ENCODE measurements around the gene TMTC1. TPM values are rescaled to one million over a fixed set of nuclear protein-coding genes. Genes with fewer than 3 reads are reported as not detected.

TMTC1 gene
- total and polyA plus RNA-seq, 2 of the 8 experiments (the other 6 are each of a cell fraction or from before 2014, with no cell fraction given), result 15.4 to 20.8 TPM

GRCh38 chr12:29797565-29798355 lies 14.0 kb upstream of the TMTC1 start:
- Histone ChIP-seq H3K4me3 (ENCODE audit: extremely low read depth in 1 of 4, insufficient read depth in 2 of 4, low read depth in 3 of 4, low read length in 4 of 4) (no peak overlapping the region), H3K4me2 (ENCODE audit: insufficient read depth in 1 of 2, low read depth in 2 of 2, low read length in 2 of 2) (no peak overlapping the region), H3K23me2 (ENCODE audit: low read depth, low read length) (no peaks in the 10 kb centered on the region; the same call in 1 of the 2 replicates), H3K4ac (replicated peaks; ENCODE audit: insufficient read length, low read depth, low read length) (no peak overlapping the region), H4K20me1 (replicated peaks in 1 of 2; ENCODE audit: control insufficient read depth in 1 of 2, insufficient read depth in 2 of 2, low read length in 2 of 2) (no peaks in the 10 kb centered on the region), H3K9me3 (ENCODE audit: insufficient read depth in 2 of 2, low read depth in 1 of 2, low read length in 1 of 2) (peaks cover 16 to 19% of the 10 kb centered on the region in 2 experiments), H3K36me3 (ENCODE audit: control insufficient read depth in 2 of 4, insufficient read depth in 4 of 4, low read length in 3 of 4) (peaks cover 0 to 4% (median 0%) of the 10 kb centered on the region in 4 experiments; a peak in 2 of 8 replicates), H2BK5ac (ENCODE audit: low read depth, low read length) (no peak overlapping the region), H2BK20ac (ENCODE audit: low read length) (no peak overlapping the region), H2AFZ (ENCODE audit: low read length) (0 out of 2 replicates have a peak overlapping the region, but pooled peaks have one; percentile 10), H3K79me2 (ENCODE audit: control insufficient read depth in 1 of 2, insufficient read depth in 2 of 2, low read length in 2 of 2) (no peaks in the 10 kb centered on the region; a peak in 1 of 4 replicates), H2BK15ac (ENCODE audit: low read length) (no peak overlapping the region), H2BK120ac (replicated peaks; ENCODE audit: low read depth, low read length) (no peak overlapping the region), H3K18ac (ENCODE audit: extremely low read depth, low read length) (no peak overlapping the region), H4K8ac (ENCODE audit: extremely low read depth, insufficient read depth, low read length) (no peak overlapping the region), H3K4me1 (replicated peaks in 1 of 4; ENCODE audit: control insufficient read depth in 3 of 4, insufficient read depth in 4 of 4, low read length in 3 of 4) (peaks cover 0 to 12% (median 4%) of the 10 kb centered on the region in 4 experiments; a peak in 3 of 7 replicates), H4K91ac (replicated peaks; ENCODE audit: insufficient read length, low read length) (no peak overlapping the region), H3K27ac (ENCODE audit: low read depth, low read length) (no peak overlapping the region), H3K14ac (ENCODE audit: insufficient read length) (no peak overlapping the region), H2AK5ac (ENCODE audit: low read depth, low read length) (no peak overlapping the region), H3K27me3 (replicated peaks in 1 of 4; ENCODE audit: control insufficient read depth in 3 of 4, extremely low read depth in 1 of 4, insufficient read depth in 3 of 4, low read length in 3 of 4) (no peaks in the 10 kb centered on the region), H3K56ac (replicated peaks; ENCODE audit: insufficient read length, low read depth, low read length) (no peak overlapping the region), H2BK12ac (ENCODE audit: low read depth, low read length) (no peak overlapping the region), H3K23ac (ENCODE audit: insufficient read length) (no peak overlapping the region), H3K79me1 (ENCODE audit: low read depth, low read length) (no peaks in the 10 kb centered on the region), H4K5ac (ENCODE audit: insufficient read length, low read depth, low read length) (no peak overlapping the region), H3K9ac (replicated peaks in 1 of 4; ENCODE audit: extremely low read depth in 1 of 4, low read depth in 3 of 4, low read length in 3 of 4) (no peak overlapping the region)
- TF ChIP-seq TEAD4 (IDR thresholded peaks at IDR 0.05; ENCODE audit: low read depth, low read length) (no peak), MAX (IDR thresholded peaks at IDR 0.05) (no peak), TCF12 (IDR thresholded peaks at IDR 0.05; ENCODE audit: low read depth, low read length) (no peak), RNF2 (IDR thresholded peaks at IDR 0.05; ENCODE audit: borderline replicate concordance, low read depth, low read length, missing control alignments, poor library complexity, severe bottlenecking) (no peak)
- ChIA-PET POLR2A (ENCODE audit: partially characterized antibody) (interaction anchor here (1.1 kb wide), 1 partner anchor 250 kb away, joined by 3 read pairs; no protein-coding TSS in a partner anchor), CTCF (ENCODE audit: partially characterized antibody) (interaction anchor here (0.7 kb wide), 1 partner anchor 660 kb away, joined by 3 read pairs; no protein-coding TSS in a partner anchor)
- no peak for FAIRE-seq
- no peak for DNase-seq (ENCODE audit: low read depth in 1 of 2, low spot score in 2 of 2)
- 94% methylated on average over 2 of the region's 2 CpGs; no CpG with 5 or more reads in 1 of the 2 experiments for WGBS, 2 experiments (ENCODE audit: extremely low coverage in 1 of 2, insufficient coverage in 1 of 2, insufficient read length in 1 of 2, insufficient replicate concordance in 2 of 2, low coverage in 1 of 2, low lambda C conversion rate in 2 of 2, missing lambda C conversion rate in 1 of 2)
